Stimulated activated CD4-positive, alpha-beta T cell treated with anti-CD3 and anti-CD28 coated beads, Interleukin-2, amount 100 ng/mL, for 48 hours (primary cell): ENCODE data around the gene CNST.
"Not testable (repeated sequence)": the region's sequence is repeated elsewhere in the genome, so short reads cannot be mapped to it uniquely, and the experiment has no call there.

Experiments
- DNase-seq, 2 donors: peaks; one replicate each; pipeline ENCODE4 v3.0.0-alpha.2; 2020

The CNST gene

GRCh38 chr1:246680696-246681130 is 114.5 kb downstream of the CNST start:
- DNase-seq: no peak

- no peak for DNase-seq
Measured at GRCh38 chr1:246681900-246682895, 115.9 kb downstream of the CNST start.

GRCh38 chr1:246683521-246683920 is 117.3 kb downstream of the CNST start:
- no peak for DNase-seq

GRCh38 chr1:246687002-246687401 is 120.7 kb downstream of the CNST start:
- DNase-seq: no peak

- peak; percentile 9 to 17 for DNase-seq
Measured at GRCh38 chr1:246689409-246690008, 123.3 kb downstream of the CNST start.

GRCh38 chr1:246690100-246690499 is 123.8 kb downstream of the CNST start:
- no peak for DNase-seq

- no peak for DNase-seq
Measured at GRCh38 chr1:246691622-246692495, 125.6 kb downstream of the CNST start.

- DNase-seq: not testable (repeated sequence)
Measured at GRCh38 chr1:246694213-246694895, 128.1 kb downstream of the CNST start.

GRCh38 chr1:246695136-246695535 is 128.9 kb downstream of the CNST start:
- DNase-seq: no peak

- DNase-seq: no peak
Measured at GRCh38 chr1:246695666-246696065, 129.4 kb downstream of the CNST start.

- DNase-seq: no peak
Measured at GRCh38 chr1:246698466-246699094, 132.3 kb downstream of the CNST start.

- DNase-seq: peak; percentile 75 to 79
Measured at GRCh38 chr1:246699095-246699735, 133.0 kb downstream of the CNST start.

- DNase-seq: no peak
Measured at GRCh38 chr1:246703581-246703980, 137.3 kb downstream of the CNST start.

GRCh38 chr1:246705368-246705767 is 139.1 kb downstream of the CNST start:
- no peak for DNase-seq

- DNase-seq: no peak
Measured at GRCh38 chr1:246708166-246708565, 141.9 kb downstream of the CNST start.

- no peak for DNase-seq
Measured at GRCh38 chr1:246709196-246709595, 142.9 kb downstream of the CNST start.

GRCh38 chr1:246709835-246710234 is 143.6 kb downstream of the CNST start:
- no peak for DNase-seq

- no peak for DNase-seq
Measured at GRCh38 chr1:246711548-246712003, 145.3 kb downstream of the CNST start.

- DNase-seq: not testable (repeated sequence)
Measured at GRCh38 chr1:246712428-246712827, 146.2 kb downstream of the CNST start.
